Measurements from ENCODE around the gene OLFM4.
"Not testable (repeated sequence)": the region's sequence is repeated elsewhere in the genome, so short reads cannot be mapped to it uniquely, and the experiment has no call there.

The OLFM4 gene

GRCh38 chr13:53028637-53029203, at the start of gene OLFM4:
OLFM4 (plus strand) TSS chr13:53028813; CDS start chr13:53028837, 24 bp downstream.
- in situ Hi-C loops (cut with HindIII; ENCODE audit: low sequenced_read_pairs) = no loop called here

- in situ Hi-C loops (cut with HindIII; ENCODE audit: low sequenced_read_pairs) = no loop called here
Observed at GRCh38 chr13:52978989-52979388, 49.6 kb upstream of the OLFM4 start.

- in situ Hi-C loops (cut with HindIII; ENCODE audit: low sequenced_read_pairs) = no loop called here
Observed at GRCh38 chr13:52980695-52981094, 47.9 kb upstream of the OLFM4 start.

GRCh38 chr13:52983836-52984235, 44.8 kb upstream of the OLFM4 start:
- in situ Hi-C loops (cut with HindIII; ENCODE audit: low sequenced_read_pairs) = no loop called here

GRCh38 chr13:52984881-52985363, 43.7 kb upstream of the OLFM4 start:
- in situ Hi-C loops (cut with HindIII; ENCODE audit: low sequenced_read_pairs) = no loop called here

GRCh38 chr13:52991344-52992020, 37.1 kb upstream of the OLFM4 start:
- in situ Hi-C loops (cut with HindIII; ENCODE audit: low sequenced_read_pairs) = no loop called here

- in situ Hi-C loops (cut with HindIII; ENCODE audit: low sequenced_read_pairs) = no loop called here
Observed at GRCh38 chr13:52992110-52992509, 36.5 kb upstream of the OLFM4 start.

GRCh38 chr13:52994051-52994450, 34.6 kb upstream of the OLFM4 start:
- in situ Hi-C loops (cut with HindIII; ENCODE audit: low sequenced_read_pairs) = no loop called here

- in situ Hi-C loops (cut with HindIII; ENCODE audit: low sequenced_read_pairs) = no loop called here
Observed at GRCh38 chr13:52994865-52995264, 33.7 kb upstream of the OLFM4 start.

GRCh38 chr13:52995946-52996345, 32.7 kb upstream of the OLFM4 start:
- in situ Hi-C loops (cut with HindIII; ENCODE audit: low sequenced_read_pairs) = no loop called here

- in situ Hi-C loops (cut with HindIII; ENCODE audit: low sequenced_read_pairs) = no loop called here
Observed at GRCh38 chr13:52997951-52998876, 30.4 kb upstream of the OLFM4 start.

GRCh38 chr13:52999093-52999696, 29.4 kb upstream of the OLFM4 start:
- in situ Hi-C loops (cut with HindIII; ENCODE audit: low sequenced_read_pairs) = no loop called here

- in situ Hi-C loops (cut with HindIII; ENCODE audit: low sequenced_read_pairs) = no loop called here
Observed at GRCh38 chr13:53001444-53002225, 27.0 kb upstream of the OLFM4 start.

- in situ Hi-C loops (cut with HindIII; ENCODE audit: low sequenced_read_pairs) = no loop called here
Observed at GRCh38 chr13:53004573-53004972, 24.0 kb upstream of the OLFM4 start.

GRCh38 chr13:53005626-53006025, 23.0 kb upstream of the OLFM4 start:
- in situ Hi-C loops (cut with HindIII; ENCODE audit: low sequenced_read_pairs) = no loop called here

GRCh38 chr13:53007872-53008271, 20.7 kb upstream of the OLFM4 start:
- in situ Hi-C loops (cut with HindIII; ENCODE audit: low sequenced_read_pairs) = no loop called here

GRCh38 chr13:53010374-53011105, 18.1 kb upstream of the OLFM4 start:
- in situ Hi-C loops (cut with HindIII; ENCODE audit: low sequenced_read_pairs) = no loop called here

- in situ Hi-C loops (cut with HindIII; ENCODE audit: low sequenced_read_pairs) = no loop called here
Observed at GRCh38 chr13:53012707-53013106, 15.9 kb upstream of the OLFM4 start.

- in situ Hi-C loops (cut with HindIII; ENCODE audit: low sequenced_read_pairs) = no loop called here
Observed at GRCh38 chr13:53013113-53013512, 15.5 kb upstream of the OLFM4 start.

- in situ Hi-C loops (cut with HindIII; ENCODE audit: low sequenced_read_pairs) = not testable (repeated sequence)
Observed at GRCh38 chr13:53014018-53014417, 14.6 kb upstream of the OLFM4 start.

Data from DLD1 (cell line).